Kidney epithelial cell (primary cell): Measurements from ENCODE around the gene ACOT8. TPM values are rescaled to one million over a fixed set of nuclear protein-coding genes. Genes with fewer than 3 reads are reported as not detected.
A peak's percentile ranks its signal among the peaks of the same experiment; 100 is the strongest.

Experiments
- DNase-seq: peaks from one replicate; pipeline ENCODE4 v3.0.0-alpha.2; 2010; ENCODE audit warnings: low read depth
- H3K27me3 ChIP-seq: 2 replicates; pipeline ENCODE4 v1.6.0; 2011; ENCODE audit warnings: low read length; ENCODE audit not compliant: control insufficient read depth, insufficient read depth
- H3K36me3 ChIP-seq: 2 replicates; pipeline ENCODE4 v1.5.1; 2011; ENCODE audit warnings: low read length; ENCODE audit not compliant: control insufficient read depth, insufficient read depth
- H3K4me3 ChIP-seq: 2 replicates; pipeline ENCODE4 v1.5.1; 2011; ENCODE audit warnings: low read depth, mild to moderate bottlenecking, control low read depth, low read length
- total RNA-seq: library from RNA; depleted of rRNA; stranded (reverse); fragments of >200 nt; gene quantifications from 2 replicates; pipeline ENCODE4 v1.2.3, GENCODE V29; 2015
- TF ChIP-seq, protein P1 (sequence below): IDR thresholded peaks from 2 replicates; pipeline ENCODE4 v1.5.1; 2011; ENCODE audit warnings: mild to moderate bottlenecking, moderate library complexity, low read length, control low read depth, inconsistent platforms; ENCODE audit not compliant: insufficient read depth, poor library complexity, severe bottlenecking

ACOT8 gene
- total RNA-seq, 1 donor from 2014 or later: 35.3 TPM

DNA sequence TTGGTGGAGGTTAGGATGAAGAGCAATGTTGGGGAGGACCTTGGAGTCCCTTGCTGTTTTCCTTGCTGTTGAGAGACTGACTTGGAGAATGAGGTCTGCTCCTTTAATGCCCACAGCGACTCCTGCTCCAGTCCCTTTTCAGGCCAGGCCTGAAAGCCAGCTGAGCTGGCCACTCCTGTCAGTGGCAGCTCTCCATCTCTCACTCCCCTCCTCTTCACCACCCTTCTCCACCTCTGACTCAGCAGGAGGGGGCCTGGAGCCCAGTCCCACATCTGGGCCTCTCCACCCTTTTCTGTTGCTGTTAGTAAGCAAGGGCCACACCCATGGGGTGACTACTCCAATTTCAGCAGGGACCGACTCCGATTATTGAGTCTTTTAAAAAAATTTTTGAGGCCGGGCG lies 21.4 kb downstream of the ACOT8 start:
- Histone ChIP-seq H3K36me3 (no peaks in the 10 kb centered on the region), H3K4me3 (no peak overlapping the region), H3K27me3 (no peaks in the 10 kb centered on the region)
- TF ChIP-seq, protein P1, sequence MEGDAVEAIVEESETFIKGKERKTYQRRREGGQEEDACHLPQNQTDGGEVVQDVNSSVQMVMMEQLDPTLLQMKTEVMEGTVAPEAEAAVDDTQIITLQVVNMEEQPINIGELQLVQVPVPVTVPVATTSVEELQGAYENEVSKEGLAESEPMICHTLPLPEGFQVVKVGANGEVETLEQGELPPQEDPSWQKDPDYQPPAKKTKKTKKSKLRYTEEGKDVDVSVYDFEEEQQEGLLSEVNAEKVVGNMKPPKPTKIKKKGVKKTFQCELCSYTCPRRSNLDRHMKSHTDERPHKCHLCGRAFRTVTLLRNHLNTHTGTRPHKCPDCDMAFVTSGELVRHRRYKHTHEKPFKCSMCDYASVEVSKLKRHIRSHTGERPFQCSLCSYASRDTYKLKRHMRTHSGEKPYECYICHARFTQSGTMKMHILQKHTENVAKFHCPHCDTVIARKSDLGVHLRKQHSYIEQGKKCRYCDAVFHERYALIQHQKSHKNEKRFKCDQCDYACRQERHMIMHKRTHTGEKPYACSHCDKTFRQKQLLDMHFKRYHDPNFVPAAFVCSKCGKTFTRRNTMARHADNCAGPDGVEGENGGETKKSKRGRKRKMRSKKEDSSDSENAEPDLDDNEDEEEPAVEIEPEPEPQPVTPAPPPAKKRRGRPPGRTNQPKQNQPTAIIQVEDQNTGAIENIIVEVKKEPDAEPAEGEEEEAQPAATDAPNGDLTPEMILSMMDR: no peak
- DNase-seq: no peak

GRCh38 chr20:45835329-45835765 lies 21.8 kb downstream of the ACOT8 start:
- H3K36me3 ChIP-seq: no peaks in the 10 kb centered on the region
- H3K27me3 ChIP-seq: no peaks in the 10 kb centered on the region
- no peak for DNase-seq
- H3K4me3 ChIP-seq: no peak overlapping the region
- TF ChIP-seq, protein P1: no peak

GRCh38 chr20:45834797-45835161 lies 22.4 kb downstream of the ACOT8 start:
- H3K4me3 ChIP-seq: no peak overlapping the region
- H3K27me3 ChIP-seq: no peaks in the 10 kb centered on the region
- TF ChIP-seq, protein P1: no peak
- H3K36me3 ChIP-seq: no peaks in the 10 kb centered on the region
- DNase-seq: no peak

DNA sequence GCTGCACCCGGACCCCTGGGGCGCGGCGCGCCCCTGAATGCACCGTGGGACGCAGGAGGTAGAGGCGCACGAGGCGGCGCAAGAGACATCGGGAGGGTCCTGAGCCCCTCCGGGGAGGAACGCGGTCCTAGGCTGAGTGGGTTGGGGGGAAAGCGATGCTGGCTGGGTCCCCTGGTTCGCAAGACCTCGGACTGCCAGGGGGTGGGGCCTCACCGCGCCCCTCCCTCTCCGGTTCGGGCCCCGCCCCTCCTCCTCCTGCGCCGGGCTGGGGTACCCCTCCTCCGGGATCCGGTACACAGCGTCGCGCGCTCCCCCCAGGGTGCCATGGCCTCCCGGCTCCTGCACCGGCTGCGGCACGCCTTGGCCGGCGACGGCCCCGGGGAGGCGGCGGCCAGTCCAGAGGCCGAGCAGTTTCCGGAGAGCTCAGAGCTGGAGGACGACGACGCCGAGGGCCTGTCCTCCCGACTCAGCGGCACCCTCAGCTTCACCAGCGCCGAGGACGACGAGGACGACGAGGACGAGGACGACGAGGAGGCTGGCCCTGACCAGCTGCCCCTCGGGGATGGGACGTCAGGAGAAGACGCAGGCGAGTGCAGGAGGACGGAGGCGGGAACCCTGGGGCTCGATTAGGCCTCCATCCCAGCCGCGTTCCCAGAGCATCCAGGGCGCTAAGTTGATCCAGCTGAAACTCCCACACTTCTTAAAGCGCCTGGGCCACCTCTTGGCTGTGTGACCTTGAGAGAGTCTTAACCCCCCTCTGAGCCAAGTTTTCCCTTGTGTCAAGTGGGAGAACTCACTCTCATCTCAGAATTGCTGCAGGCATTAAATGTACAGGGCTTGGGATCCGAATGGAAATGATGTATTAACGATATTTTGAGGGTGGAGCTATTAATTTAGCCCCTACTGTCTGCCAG lies 23.1 kb downstream of the ACOT8 start:
- TF ChIP-seq, protein P1: no peak
- DNase-seq: no peak
- Histone ChIP-seq H3K27me3 (no peaks in the 10 kb centered on the region), H3K36me3 (no peaks in the 10 kb centered on the region), H3K4me3 (peak overlapping the region; percentile 54)

DNA sequence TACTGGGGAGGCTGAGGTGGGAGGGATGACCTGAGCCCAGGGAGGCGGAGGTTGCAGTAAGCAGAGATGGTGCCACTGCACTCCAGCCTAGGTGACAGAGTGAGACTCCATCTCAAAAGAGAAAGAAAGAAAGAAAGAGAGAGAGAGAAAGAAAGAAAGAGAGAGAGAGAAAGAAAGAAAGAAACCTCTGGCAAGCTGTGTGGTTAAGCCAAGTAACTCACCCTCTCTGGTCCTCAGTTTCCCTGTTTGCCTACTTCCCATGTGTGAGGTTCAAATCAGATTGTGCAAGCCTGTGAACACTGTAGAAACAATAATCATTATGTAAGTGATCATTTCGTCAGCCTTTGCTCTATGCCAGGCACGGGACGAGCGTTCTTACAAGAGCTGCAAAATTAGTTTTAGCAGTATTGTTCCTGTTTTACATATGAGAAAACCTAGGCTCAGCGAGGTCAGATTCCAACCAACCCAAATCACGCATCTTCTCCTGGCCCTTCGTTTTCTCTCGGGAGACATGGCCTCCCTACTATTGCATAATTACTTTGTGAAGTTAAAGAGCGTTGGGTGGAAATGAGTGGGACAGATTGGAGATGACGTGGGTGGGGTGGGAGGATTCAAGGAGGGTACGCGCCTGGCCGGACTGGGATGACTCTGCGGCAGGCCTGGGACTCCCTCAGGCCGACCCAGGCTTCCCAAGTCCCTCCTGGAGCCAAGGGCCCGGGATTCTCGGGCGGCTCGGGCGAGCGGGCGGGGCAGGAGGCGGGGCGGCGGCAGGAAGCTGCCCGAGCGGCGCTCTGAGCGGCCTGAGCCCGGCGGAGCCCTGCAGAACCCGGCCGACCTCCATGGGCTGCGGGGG lies 23.9 kb downstream of the ACOT8 start, which contains the start of gene SNX21:
TSS of gene SNX21 (plus strand) at position 770 of the 853 bp plus-strand sequence. CDS start 121 bp downstream, outside the sequence.
- peak within 1 kb of the TSS; percentile 54 for H3K4me3 ChIP-seq
- H3K27me3 ChIP-seq: no peaks in the 10 kb centered on the region
- no peaks in the 10 kb centered on the region for H3K36me3 ChIP-seq
- TF ChIP-seq, protein P1: no peak
- DNase-seq: peak; percentile 71
